ENCODE data around the gene ZNF446.

GRCh38 chr19:58511353-58512208, 35.4 kb downstream of the ZNF446 start, which contains the start of gene SLC27A5:
- TF ChIP-seq CTCF (conservative IDR thresholded peaks at IDR 0.05; ENCODE audit: low read length): no peak
- no peak for TF ChIP-seq EZH2phosphoT487 (IDR thresholded peaks at IDR 0.05; ENCODE audit: borderline replicate concordance)
